T1000 (cell line): Measurements from ENCODE around the gene ARAP3.

Source experiments
- DNase-seq: peaks from one replicate; lab custom pipeline; 2025; ENCODE audit warnings: mixed read lengths; lab: John Stamatoyannopoulos, UW

The ARAP3 gene

DNA sequence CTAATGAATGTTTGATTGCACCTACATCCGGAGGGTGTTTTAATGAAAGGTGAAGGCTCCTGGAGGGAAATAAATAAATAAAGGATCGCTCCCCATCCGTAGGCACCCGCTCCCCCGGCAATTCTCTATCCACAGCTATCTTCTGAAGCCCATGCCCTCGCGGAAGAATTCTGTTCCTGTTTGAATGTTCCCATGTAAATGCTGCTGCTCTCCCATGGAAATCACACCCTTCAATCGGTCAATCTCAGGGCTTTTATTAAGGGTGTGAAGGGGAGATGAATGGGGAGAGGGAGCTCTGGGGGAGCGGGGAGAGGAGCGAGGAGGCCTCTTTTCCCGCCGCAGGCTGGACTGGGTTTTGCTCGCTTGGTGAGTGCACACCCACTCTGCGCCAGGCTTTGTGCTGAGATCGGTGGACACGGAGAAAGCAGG, 21.1 kb upstream of the ARAP3 start:
- DNase-seq = no peak

- no peak for DNase-seq
These were observed 19.5 kb upstream of the ARAP3 start for GRCh38 chr5:141701360-141702119.

DNA sequence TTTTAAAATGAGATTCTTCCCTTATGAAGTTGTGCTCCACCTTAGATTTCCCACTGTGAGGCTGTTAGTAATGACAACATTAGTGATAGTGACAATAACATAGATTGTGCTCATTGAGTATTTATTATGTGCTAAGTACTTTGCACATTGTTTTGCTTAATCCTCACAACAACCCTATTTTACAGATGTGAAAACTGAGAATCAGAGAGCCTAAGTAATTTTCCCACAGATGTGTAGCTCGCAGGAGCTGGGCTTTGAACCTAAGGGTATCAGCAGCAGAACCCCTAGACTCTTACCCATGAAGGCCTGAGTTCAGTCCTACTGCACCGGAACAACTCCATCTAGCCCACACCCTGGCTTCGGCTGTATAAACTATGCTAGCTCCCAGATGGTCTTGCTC, 15.6 kb upstream of the ARAP3 start:
- DNase-seq = no peak

GRCh38 chr5:141696431-141696830, 14.4 kb upstream of the ARAP3 start:
- no peak for DNase-seq

- DNase-seq = no peak
These were observed 13.7 kb upstream of the ARAP3 start for GRCh38 chr5:141695627-141696215.

- DNase-seq = no peak
These were observed 12.4 kb upstream of the ARAP3 start for GRCh38 chr5:141694479-141694878.

- peak; percentile 20 for DNase-seq
These were observed 11.1 kb upstream of the ARAP3 start for GRCh38 chr5:141692919-141693725.

DNA sequence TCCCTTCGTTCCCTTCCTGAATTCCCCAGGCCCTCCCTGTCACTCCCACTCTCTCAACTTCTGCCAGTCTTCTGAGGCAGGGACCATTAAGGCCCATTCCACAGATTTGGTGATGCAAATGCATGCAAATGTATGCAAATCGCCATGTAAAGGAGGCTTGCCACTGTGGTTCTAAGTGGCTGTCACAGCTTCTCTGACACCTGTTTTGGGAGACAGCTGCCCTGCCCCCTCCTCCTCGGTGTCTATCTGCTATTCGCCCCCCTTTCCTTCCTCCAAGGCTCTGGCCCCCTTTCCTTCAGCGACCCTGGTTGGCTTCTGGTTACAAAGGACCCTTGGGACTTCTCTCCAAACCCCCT, 10.5 kb upstream of the ARAP3 start:
- no peak for DNase-seq

DNA sequence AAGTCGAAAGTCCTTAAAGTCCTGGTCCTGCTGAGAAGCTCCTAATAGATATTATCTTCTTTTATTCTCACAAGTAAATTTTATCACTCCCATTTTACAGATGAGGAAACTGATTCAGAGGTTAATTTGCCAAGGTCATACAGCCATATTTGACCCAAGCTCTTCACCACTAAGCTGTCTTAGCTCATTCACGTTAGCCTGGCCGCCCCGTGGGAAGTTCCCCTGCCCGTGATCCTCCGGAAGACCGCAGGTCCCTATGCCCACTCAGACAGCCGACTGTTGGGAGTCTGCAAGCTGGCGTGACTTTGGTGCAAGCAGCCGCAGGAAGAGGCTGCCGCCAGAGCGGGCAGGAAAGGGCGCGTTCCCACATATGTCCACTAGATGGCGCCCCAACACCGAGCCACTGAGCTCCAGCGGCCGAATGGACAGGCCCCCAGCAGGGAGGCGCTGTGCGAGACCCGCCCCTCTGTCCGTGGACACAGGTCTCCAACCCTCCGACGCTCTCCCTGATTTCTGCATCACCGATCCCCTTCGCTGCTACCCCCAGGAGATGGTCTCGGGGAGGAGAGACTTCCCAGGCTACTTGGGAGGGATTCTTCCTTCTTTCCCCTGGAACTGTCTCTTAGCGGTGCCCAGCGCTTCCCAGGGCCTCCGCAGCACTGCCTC, 10.0 kb upstream of the ARAP3 start:
- peak; percentile 77 for DNase-seq

- no peak for DNase-seq
These were observed 9.3 kb upstream of the ARAP3 start for GRCh38 chr5:141691286-141691866.

DNA sequence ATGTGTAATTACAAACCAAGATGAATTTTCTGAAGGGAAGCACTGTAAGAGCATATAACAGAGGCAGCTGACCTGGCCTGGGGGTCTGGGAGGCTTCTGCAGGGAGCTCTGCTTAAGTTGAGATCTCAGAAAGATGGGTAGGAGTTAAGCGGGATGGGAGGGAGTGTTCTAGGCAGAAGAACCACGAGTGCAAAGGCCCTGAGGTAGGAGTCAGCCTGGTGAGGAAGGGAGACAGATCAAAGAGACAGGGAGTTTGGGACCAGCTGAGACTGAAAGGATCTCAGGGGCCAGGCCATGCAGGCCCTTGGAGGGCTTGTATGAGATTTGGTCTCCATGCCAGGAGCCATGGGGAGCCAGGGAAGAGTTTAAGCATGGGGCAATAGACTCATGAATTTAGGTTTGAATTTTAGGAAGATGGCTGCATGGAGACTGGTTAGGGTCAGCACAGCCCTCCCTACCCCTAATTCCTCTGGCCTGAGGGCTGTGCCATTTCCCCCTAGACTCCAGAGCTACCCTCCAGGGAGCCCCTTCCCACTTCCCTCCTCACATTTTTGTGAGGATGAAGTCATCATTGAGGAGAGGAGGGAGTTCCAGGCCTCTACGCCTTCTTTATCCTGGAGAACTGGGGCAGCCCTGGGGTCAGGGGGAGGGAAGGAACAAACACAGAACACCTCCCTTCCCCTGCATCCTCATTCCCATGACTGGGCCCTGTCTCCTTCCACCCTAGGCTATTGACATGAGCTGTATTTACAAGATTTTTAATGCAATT, 4.8 kb upstream of the ARAP3 start:
- DNase-seq = no peak

- no peak for DNase-seq
These were observed 3.6 kb upstream of the ARAP3 start for GRCh38 chr5:141685591-141685990.

DNA sequence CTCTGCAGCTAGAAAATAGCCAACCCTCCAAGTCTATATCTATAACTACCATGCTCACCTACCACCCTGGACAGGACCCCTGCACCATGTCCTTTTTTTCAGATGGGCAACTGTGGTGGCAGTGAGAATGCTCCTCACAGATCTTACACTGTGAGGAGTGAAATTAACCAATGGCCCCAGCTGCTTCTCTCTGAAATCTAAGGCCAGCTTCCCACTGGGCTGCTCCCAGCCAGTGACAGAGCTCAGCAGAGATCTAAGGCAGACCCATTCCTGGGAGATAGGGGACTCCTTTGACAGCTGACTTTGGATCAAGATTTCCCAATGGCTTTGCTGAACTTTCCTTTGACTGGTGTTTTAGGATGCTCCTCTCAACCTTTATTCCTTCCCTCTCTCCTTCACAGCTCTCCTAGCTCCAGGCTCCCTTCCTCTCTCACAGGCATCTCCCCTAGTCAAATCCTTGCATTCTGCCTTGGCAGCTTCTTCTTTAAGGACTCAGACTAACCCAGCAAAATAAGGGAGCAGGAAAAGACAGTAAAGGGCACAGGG, 1.6 kb upstream of the ARAP3 start:
- no peak for DNase-seq

GRCh38 chr5:141681295-141681694, 735 bp downstream of the ARAP3 start:
- no peak for DNase-seq

GRCh38 chr5:141680751-141681201, 1.3 kb downstream of the ARAP3 start:
- DNase-seq = no peak

- no peak for DNase-seq
These were observed 1.9 kb downstream of the ARAP3 start for GRCh38 chr5:141680178-141680577.

DNA sequence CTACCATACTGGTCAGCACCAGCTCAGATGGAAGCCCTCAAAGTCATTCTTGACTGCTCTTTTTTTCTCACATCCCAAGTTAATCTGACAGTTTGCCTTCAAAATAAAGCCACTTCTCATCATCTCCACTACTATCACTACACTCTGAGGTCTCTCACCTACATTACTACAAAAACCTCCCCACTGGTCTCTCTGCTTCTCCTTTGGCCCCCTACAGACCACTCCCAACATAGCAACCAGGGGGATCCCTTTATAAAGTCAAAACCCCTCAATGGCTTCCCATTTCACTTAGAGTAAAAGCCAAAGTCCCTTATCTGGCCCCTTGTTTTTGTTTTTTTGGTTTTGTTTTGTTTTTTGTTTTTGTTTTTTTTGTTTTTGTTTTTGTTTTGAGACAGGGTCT, 4.6 kb downstream of the ARAP3 start:
- no peak for DNase-seq

GRCh38 chr5:141675672-141676071, 6.4 kb downstream of the ARAP3 start:
- DNase-seq = no peak

GRCh38 chr5:141674747-141675146, 7.3 kb downstream of the ARAP3 start:
- DNase-seq = no peak

DNA sequence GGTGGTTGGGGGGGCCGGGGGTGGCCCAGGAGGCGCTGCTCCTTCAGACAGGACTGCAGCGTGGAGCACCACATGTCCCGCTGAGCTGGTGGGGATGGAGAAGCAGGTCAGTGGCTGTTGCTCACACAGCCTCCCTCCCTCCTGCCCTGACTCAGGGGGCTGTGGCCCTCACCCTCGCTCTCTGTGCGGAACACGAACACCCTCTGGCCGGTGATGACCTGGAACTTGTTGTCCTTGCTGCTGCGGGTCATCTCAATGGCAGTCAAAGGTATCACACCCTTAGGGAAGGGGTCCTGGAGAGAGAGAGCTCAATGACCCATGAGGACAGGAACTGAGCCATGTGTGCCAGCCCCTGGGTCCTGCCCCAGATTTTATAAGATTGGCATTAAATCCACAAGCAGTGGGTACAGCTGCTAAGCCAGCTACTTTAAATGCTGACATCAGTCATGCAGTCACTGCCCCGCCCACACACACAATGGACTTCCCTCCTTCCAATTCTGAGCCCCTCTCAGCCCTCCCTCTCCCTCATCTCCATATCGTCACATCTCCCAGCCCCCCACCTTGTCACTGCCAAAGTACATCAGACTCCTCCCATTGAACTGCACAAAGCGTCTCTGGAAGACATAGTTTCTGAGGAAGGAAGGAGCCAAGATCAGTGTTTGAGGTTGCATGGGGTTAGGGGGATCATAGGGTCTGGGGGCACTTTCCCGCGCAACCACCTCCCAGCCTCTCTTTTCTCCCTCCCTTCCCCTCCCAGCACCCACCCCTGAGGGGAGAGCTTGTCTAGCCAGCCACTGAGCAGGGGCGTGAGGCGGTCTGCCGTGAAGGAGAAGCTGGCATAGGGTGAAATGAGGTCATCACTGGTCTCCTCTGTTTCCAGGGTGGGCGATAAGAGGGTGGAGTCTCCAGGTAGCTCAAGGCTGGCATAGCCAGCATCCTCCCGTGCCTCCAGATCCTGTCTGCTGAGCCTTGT, 8.9 kb downstream of the ARAP3 start:
- DNase-seq = no peak
